GM18526 (cell line): ENCODE results near the gene DFFA.

Source experiments
- POLR2A ChIP-seq: IDR thresholded peaks from 3 replicates; pipeline ENCODE4 v1.6.1; 2011; ENCODE audit not compliant: insufficient read length; ENCODE audit errors: extremely low read depth

Gene DFFA

GRCh38 chr1:10480614-10481013, 8.3 kb upstream of the DFFA start:
- no peak for TF ChIP-seq POLR2A

GRCh38 chr1:10479296-10479695, 7.0 kb upstream of the DFFA start:
- TF ChIP-seq POLR2A, result no peak

GRCh38 chr1:10475510-10475909, 3.2 kb upstream of the DFFA start:
- TF ChIP-seq POLR2A, result no peak

GRCh38 chr1:10474613-10475507, 2.5 kb upstream of the DFFA start, which contains the start of gene PEX14:
PEX14 (plus strand) TSS chr1:10474950; CDS start chr1:10474967, 17 bp downstream.
- peak; percentile 80 for TF ChIP-seq POLR2A

GRCh38 chr1:10473145-10473765, 926 bp upstream of the DFFA start:
- TF ChIP-seq POLR2A, result no peak

- TF ChIP-seq POLR2A, result no peak
Observed at GRCh38 chr1:10471411-10472219, 714 bp downstream of the DFFA start.

GRCh38 chr1:10470043-10470442, 2.3 kb downstream of the DFFA start:
- no peak for TF ChIP-seq POLR2A

- TF ChIP-seq POLR2A, result no peak
Observed at GRCh38 chr1:10467078-10467477, 5.3 kb downstream of the DFFA start.

GRCh38 chr1:10459184-10459583, 13.1 kb downstream of the DFFA start:
- no peak for TF ChIP-seq POLR2A

GRCh38 chr1:10457875-10458274, 14.5 kb downstream of the DFFA start:
- TF ChIP-seq POLR2A, result no peak

GRCh38 chr1:10456661-10457060, 15.7 kb downstream of the DFFA start:
- TF ChIP-seq POLR2A, result no peak

- no peak for TF ChIP-seq POLR2A
Observed at GRCh38 chr1:10456048-10456447, 16.3 kb downstream of the DFFA start.

- TF ChIP-seq POLR2A, result no peak
Observed at GRCh38 chr1:10451287-10451686, 21.0 kb downstream of the DFFA start.

GRCh38 chr1:10450836-10451235, 21.5 kb downstream of the DFFA start:
- no peak for TF ChIP-seq POLR2A

- TF ChIP-seq POLR2A, result no peak
Observed at GRCh38 chr1:10450156-10450814, 22.0 kb downstream of the DFFA start.
